SK-N-MC (cell line): Measurements from ENCODE around the gene CABP5.

Experiments used
- DNase-seq: peaks from one replicate; pipeline ENCODE4 v3.0.0-alpha.2; 2011; ENCODE audit warnings: low read depth, low spot score
- H3K27ac ChIP-seq: fragments of 200-600 bp; sonication (generic); 2 replicates; pipeline ENCODE4 v1.5.1; 2016; ENCODE audit warnings: mixed run types
- H3K36me3 ChIP-seq: fragments of 200-600 bp; sonication (generic); 2 replicates; pipeline ENCODE4 v1.6.1; 2017; ENCODE audit warnings: antibody characterized with exemption, low read length, mixed read lengths; ENCODE audit not compliant: insufficient read depth
- H3K4me3 ChIP-seq: fragments of 200-600 bp; sonication (generic); 2 replicates; pipeline ENCODE4 v1.5.1; 2016
- H3K9ac ChIP-seq: fragments of 200-600 bp; sonication (generic); 2 replicates; pipeline ENCODE4 v1.8.0; 2017; ENCODE audit warnings: mixed run types, mixed read lengths; ENCODE audit not compliant: insufficient read length
- H3K9me3 ChIP-seq: fragments of 200-600 bp; sonication (generic); 2 replicates; pipeline ENCODE4 v1.6.1; 2017; ENCODE audit warnings: low read depth, mild to moderate bottlenecking, antibody characterized with exemption, low read length, moderate library complexity, mixed read lengths
- EZH2 ChIP-seq: fragments of 200-600 bp; sonication (generic); IDR thresholded peaks from one replicate; pipeline ENCODE4 v1.6.1; 2017; ENCODE audit warnings: antibody characterized with exemption
- FOXP2 ChIP-seq: optimal IDR thresholded peaks from 2 replicates; pipeline ENCODE3; 2011; ENCODE audit warnings: mild to moderate bottlenecking, moderate library complexity; ENCODE audit not compliant: insufficient read depth; ENCODE audit errors: extremely low read length, control extremely low read depth
- POLR2AphosphoS5 ChIP-seq: IDR thresholded peaks from 2 replicates; pipeline ENCODE4 v1.6.1; 2012; ENCODE audit warnings: mild to moderate bottlenecking, low read depth, low read length, borderline replicate concordance

CABP5 gene

DNA sequence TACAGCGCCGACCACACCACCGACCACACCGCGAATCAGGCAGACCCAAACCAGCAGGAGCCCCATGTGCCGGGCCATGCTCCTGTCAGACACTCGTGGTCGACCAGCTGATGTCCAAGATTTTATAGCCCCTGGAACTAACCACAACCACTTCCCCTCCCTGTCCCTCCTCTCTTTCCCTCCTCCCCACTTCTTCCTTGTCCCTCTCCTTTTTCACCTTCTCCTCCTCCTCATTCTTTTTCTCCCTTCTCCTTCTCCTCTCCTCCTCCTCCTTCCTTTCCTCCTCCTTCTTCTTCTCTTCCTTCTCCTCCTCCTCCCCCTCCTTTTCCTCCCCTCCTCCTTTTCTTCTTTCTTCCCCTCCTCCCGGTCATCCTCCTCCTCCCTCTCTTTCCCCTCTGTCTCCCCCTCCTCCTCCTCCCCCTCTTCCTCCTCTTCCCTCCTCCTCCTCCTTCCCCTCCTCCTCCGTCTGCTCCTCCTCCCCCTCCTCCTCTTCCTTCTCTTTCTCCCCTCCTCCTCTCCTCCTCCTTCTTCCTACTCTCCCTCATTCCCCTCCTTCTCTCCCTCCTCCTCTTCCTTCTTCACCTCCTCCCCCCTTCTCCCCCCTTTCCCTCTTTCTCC, 52.6 kb downstream of the CABP5 start:
- Histone ChIP-seq H3K4me3 (no peak overlapping the region), H3K36me3 (no peaks in the 10 kb centered on the region), H3K27ac (no peak overlapping the region), H3K9ac (no peak overlapping the region), H3K9me3 (no peaks in the 10 kb centered on the region)
- no peak for TF ChIP-seq POLR2AphosphoS5
- no peak for TF ChIP-seq FOXP2
- TF ChIP-seq EZH2 = no peak
- DNase-seq = no peak
